Neural progenitor cell (in vitro differentiated cells): ENCODE measurements around the gene NUDT8.

Source experiments
- EZH2phosphoT487 ChIP-seq: fragments of 200-600 bp; sonication (generic); IDR thresholded peaks from 2 replicates; pipeline ENCODE4 v1.6.1; 2017; ENCODE audit warnings: antibody characterized with exemption
- TF ChIP-seq, protein P1 (sequence below): fragments of 200-600 bp; sonication (generic); IDR thresholded peaks from 2 replicates; pipeline ENCODE4 v1.5.1; 2017; ENCODE audit warnings: antibody characterized with exemption, mild to moderate bottlenecking

DNA sequence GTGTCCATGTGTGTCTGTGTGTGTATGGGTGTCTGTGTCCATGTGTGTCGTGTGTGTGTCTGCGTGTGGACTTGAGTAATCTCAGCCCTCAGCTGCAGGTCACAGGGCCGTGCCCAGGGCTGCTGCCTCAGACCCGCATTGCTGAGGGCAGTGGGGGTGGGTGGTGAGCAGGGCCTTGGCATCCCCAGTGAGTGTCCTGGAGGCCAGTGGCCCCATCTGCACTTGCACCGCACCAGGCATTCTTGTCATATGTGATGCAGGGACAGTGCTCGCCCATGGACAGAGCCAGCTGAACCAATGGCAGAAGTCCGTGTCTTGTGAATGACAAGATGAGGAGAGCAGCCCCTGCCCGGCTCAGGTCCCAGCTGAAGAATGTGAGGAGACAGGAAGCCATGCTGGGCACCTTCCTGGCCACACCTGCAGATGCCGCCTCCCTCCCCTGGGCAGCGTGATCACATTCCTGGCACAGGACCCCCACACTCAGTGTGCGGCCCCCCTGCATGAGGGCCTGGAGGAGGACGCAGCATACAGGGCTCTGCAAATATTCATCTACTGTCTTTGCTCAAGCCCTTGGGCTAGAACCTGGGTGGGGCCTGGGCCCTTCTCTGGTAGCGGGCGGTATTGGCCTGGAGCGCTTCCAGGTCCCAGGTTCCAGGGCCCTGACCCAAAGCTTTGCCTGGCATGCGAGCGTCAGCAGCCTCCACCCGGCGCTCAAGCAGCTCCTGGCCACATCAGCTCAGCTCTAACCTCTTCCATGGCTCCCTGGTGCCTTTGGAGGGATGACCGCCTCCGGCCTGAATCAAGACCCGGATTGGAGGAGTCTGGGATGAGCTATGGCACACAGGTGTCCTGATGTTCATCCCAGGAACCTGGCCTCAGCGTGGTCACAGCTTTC is 40.8 kb upstream of the NUDT8 start:
- TF ChIP-seq, protein P1, sequence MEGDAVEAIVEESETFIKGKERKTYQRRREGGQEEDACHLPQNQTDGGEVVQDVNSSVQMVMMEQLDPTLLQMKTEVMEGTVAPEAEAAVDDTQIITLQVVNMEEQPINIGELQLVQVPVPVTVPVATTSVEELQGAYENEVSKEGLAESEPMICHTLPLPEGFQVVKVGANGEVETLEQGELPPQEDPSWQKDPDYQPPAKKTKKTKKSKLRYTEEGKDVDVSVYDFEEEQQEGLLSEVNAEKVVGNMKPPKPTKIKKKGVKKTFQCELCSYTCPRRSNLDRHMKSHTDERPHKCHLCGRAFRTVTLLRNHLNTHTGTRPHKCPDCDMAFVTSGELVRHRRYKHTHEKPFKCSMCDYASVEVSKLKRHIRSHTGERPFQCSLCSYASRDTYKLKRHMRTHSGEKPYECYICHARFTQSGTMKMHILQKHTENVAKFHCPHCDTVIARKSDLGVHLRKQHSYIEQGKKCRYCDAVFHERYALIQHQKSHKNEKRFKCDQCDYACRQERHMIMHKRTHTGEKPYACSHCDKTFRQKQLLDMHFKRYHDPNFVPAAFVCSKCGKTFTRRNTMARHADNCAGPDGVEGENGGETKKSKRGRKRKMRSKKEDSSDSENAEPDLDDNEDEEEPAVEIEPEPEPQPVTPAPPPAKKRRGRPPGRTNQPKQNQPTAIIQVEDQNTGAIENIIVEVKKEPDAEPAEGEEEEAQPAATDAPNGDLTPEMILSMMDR, result no peak
- no peak for TF ChIP-seq EZH2phosphoT487
